MM.1S (cell line): ENCODE measurements around the gene ANKIB1.

Source experiments
- DNase-seq: peaks from one replicate; pipeline ENCODE4 v3.0.0-alpha.2; 2015
- H2AFZ ChIP-seq: fragments of 300-600 bp; sonication (generic); 2 replicates; pipeline ENCODE4 v1.6.0; 2016; ENCODE audit warnings: antibody characterized with exemption, low read length
- H3F3A ChIP-seq: fragments of 300-600 bp; sonication (generic); 2 replicates; pipeline ENCODE4 v1.6.1; 2016; ENCODE audit warnings: mild to moderate bottlenecking, antibody characterized with exemption, low read length, moderate library complexity, mixed read lengths; ENCODE audit not compliant: insufficient read depth
- H3K27ac ChIP-seq: fragments of 300-600 bp; sonication (generic); 2 replicates; pipeline ENCODE4 v1.5.1; 2016; ENCODE audit warnings: mild to moderate bottlenecking, low read length
- H3K27me3 ChIP-seq: fragments of 300-600 bp; sonication (generic); replicated peaks from 2 replicates; pipeline ENCODE4 v1.6.0; 2016; ENCODE audit warnings: low read length; ENCODE audit not compliant: insufficient read depth
- H3K36me3 ChIP-seq: fragments of 300-600 bp; sonication (generic); replicated peaks from 2 replicates; pipeline ENCODE4 v1.6.1; 2016; ENCODE audit warnings: mild to moderate bottlenecking, low read length, mixed read lengths; ENCODE audit not compliant: insufficient read depth
- H3K4me1 ChIP-seq: fragments of 300-600 bp; sonication (generic); 2 replicates; pipeline ENCODE4 v1.6.1; 2016; ENCODE audit warnings: low read length, mixed read lengths
- H3K4me2 ChIP-seq: fragments of 300-600 bp; sonication (generic); 2 replicates; pipeline ENCODE4 v1.6.0; 2016; ENCODE audit warnings: low read depth, low read length
- H3K4me3 ChIP-seq: fragments of 300-600 bp; sonication (generic); 2 replicates; pipeline ENCODE4 v1.5.1; 2016; ENCODE audit warnings: low read length, mixed read lengths
- H3K79me2 ChIP-seq: fragments of 300-600 bp; sonication (generic); 2 replicates; pipeline ENCODE4 v1.6.1; 2016; ENCODE audit warnings: mixed run types, low read length, mixed read lengths
- H3K9ac ChIP-seq: fragments of 300-600 bp; sonication (generic); 2 replicates; pipeline ENCODE4 v1.6.1; 2016; ENCODE audit warnings: low read length, mixed read lengths
- H3K9me2 ChIP-seq: fragments of 300-600 bp; sonication (generic); replicated peaks from 2 replicates; pipeline ENCODE4 v1.6.1; 2016; ENCODE audit warnings: mild to moderate bottlenecking, low read length, mixed read lengths; ENCODE audit not compliant: insufficient read depth
- H3K9me3 ChIP-seq: fragments of 300-600 bp; sonication (generic); replicated peaks from 2 replicates; pipeline ENCODE4 v1.6.1; 2016; ENCODE audit warnings: mild to moderate bottlenecking, low read length, mixed read lengths; ENCODE audit not compliant: insufficient read depth
- H4K20me1 ChIP-seq: fragments of 300-600 bp; sonication (generic); 2 replicates; pipeline ENCODE4 v1.6.1; 2016; ENCODE audit warnings: mild to moderate bottlenecking, low read length, moderate library complexity, mixed read lengths; ENCODE audit not compliant: insufficient read depth
- EZH2 ChIP-seq: fragments of 300-600 bp; sonication (generic); optimal IDR thresholded peaks from 2 replicates; pipeline ENCODE3; 2017; ENCODE audit warnings: low read depth, mild to moderate bottlenecking, antibody characterized with exemption, low read length, mixed read lengths
- EZH2phosphoT487 ChIP-seq: fragments of 300-600 bp; sonication (generic); IDR thresholded peaks from 2 replicates; pipeline ENCODE4 v1.6.1; 2018; ENCODE audit warnings: antibody characterized with exemption, low read length
- TF ChIP-seq, protein P1 (sequence below): fragments of 300-600 bp; sonication (generic); IDR thresholded peaks from 2 replicates; pipeline ENCODE4 v1.5.1; 2016; ENCODE audit warnings: antibody characterized with exemption, low read length, mixed read lengths

ANKIB1 gene

DNA sequence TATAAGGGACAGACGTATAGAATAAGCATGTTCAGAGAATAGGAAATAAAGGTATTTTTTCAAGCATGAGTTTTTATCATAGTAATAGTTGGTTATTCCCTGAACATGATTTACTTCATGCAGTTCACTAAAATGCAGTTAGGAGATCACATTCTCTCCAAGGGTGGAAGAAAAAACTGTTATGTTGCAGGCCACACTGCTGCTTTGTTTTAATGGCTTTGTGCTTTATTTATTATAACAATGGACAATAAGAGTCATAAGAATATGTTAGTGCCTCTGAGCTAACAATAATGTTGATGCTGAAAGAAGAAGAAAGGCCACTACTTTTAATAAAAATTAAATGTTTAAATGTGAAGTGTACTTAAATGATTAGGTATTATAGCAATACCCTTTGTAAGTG, 123.0 kb downstream of the ANKIB1 start:
- no peaks in the 10 kb centered on the region for H3K27me3 ChIP-seq
- H3K27ac ChIP-seq, result no peak overlapping the region
- DNase-seq, result no peak
- no peaks in the 10 kb centered on the region for H3K9me3 ChIP-seq
- H2AFZ ChIP-seq, result no peak overlapping the region
- no peak overlapping the region for H3K4me2 ChIP-seq
- no peaks in the 10 kb centered on the region for H3F3A ChIP-seq
- TF ChIP-seq EZH2phosphoT487 (no peak), EZH2 (no peak)
- TF ChIP-seq, protein P1, sequence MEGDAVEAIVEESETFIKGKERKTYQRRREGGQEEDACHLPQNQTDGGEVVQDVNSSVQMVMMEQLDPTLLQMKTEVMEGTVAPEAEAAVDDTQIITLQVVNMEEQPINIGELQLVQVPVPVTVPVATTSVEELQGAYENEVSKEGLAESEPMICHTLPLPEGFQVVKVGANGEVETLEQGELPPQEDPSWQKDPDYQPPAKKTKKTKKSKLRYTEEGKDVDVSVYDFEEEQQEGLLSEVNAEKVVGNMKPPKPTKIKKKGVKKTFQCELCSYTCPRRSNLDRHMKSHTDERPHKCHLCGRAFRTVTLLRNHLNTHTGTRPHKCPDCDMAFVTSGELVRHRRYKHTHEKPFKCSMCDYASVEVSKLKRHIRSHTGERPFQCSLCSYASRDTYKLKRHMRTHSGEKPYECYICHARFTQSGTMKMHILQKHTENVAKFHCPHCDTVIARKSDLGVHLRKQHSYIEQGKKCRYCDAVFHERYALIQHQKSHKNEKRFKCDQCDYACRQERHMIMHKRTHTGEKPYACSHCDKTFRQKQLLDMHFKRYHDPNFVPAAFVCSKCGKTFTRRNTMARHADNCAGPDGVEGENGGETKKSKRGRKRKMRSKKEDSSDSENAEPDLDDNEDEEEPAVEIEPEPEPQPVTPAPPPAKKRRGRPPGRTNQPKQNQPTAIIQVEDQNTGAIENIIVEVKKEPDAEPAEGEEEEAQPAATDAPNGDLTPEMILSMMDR, result no peak
- H3K4me1 ChIP-seq, result no peaks in the 10 kb centered on the region
- H3K9me2 ChIP-seq, result no peaks in the 10 kb centered on the region
- H3K4me3 ChIP-seq, result no peak overlapping the region
- H3K36me3 ChIP-seq, result no peaks in the 10 kb centered on the region
- no peaks in the 10 kb centered on the region for H3K79me2 ChIP-seq
- no peaks in the 10 kb centered on the region for H4K20me1 ChIP-seq
- no peak overlapping the region for H3K9ac ChIP-seq

DNA sequence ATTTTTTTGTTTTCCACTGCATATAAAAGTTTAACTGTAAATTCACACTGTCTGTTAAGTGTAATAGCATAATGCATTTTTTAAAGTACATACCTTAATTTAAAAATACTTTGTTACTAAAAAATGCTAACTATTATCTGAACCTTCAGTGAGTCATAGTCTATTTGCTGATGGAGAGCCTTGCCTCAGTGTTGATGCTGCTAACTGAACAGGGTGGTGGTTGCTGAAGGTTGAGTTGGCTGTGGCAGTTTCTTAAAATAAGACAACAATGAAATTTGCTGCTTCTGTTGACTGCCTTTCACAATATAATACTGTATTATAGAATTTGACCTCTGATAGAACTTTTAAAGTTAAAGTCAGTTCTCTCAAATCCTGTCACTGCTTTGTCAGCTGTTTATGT, 129.2 kb downstream of the ANKIB1 start:
- H3K4me3 ChIP-seq, result no peak overlapping the region
- no peak overlapping the region for H3K9ac ChIP-seq
- no peaks in the 10 kb centered on the region for H3K27me3 ChIP-seq
- H3K9me3 ChIP-seq, result no peaks in the 10 kb centered on the region
- no peaks in the 10 kb centered on the region for H3K36me3 ChIP-seq
- H3K4me1 ChIP-seq, result no peaks in the 10 kb centered on the region
- H3K27ac ChIP-seq, result no peak overlapping the region
- DNase-seq, result no peak
- H3K9me2 ChIP-seq, result no peaks in the 10 kb centered on the region
- no peaks in the 10 kb centered on the region for H4K20me1 ChIP-seq
- TF ChIP-seq EZH2phosphoT487 (no peak), EZH2 (no peak)
- TF ChIP-seq, protein P1, result no peak
- no peak overlapping the region for H2AFZ ChIP-seq
- no peak overlapping the region for H3K4me2 ChIP-seq
- H3K79me2 ChIP-seq, result no peaks in the 10 kb centered on the region
- no peaks in the 10 kb centered on the region for H3F3A ChIP-seq

DNA sequence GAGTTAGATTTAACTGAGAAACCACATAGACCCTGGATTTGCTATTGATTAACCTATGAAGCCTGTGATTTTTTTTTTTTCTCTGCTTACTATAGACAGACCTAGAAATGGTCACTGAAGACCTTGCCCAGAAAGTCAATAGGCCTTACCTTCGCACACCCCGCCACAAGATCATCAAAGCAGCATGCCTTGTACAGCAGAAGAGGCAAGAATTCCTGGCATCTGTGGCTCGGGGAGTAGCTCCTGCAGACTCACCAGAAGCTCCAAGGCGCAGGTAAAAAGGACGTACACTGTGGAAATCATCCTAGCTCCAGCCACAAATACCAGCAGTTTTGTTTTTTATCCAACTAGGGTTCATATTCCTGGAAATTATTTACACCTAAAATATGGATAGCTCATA, 145.3 kb downstream of the ANKIB1 start:
- DNase-seq, result no peak
- Histone ChIP-seq H4K20me1 (no peaks in the 10 kb centered on the region), H3K4me1 (no peaks in the 10 kb centered on the region), H2AFZ (no peak overlapping the region), H3K9me3 (no peaks in the 10 kb centered on the region), H3F3A (no peaks in the 10 kb centered on the region), H3K27ac (no peak overlapping the region), H3K9me2 (no peaks in the 10 kb centered on the region), H3K4me3 (no peak overlapping the region), H3K4me2 (no peak overlapping the region), H3K36me3 (no peaks in the 10 kb centered on the region), H3K27me3 (no peaks in the 10 kb centered on the region), H3K9ac (no peak overlapping the region), H3K79me2 (no peaks in the 10 kb centered on the region)
- TF ChIP-seq EZH2phosphoT487 (no peak), EZH2 (no peak)
- TF ChIP-seq, protein P1, result no peak
